Central memory CD8-positive, alpha-beta T cell (primary cell): ENCODE measurements around the gene HECTD4.
"Not testable (repeated sequence)": the region's sequence is repeated elsewhere in the genome, so short reads cannot be mapped to it uniquely, and the experiment has no call there.

ENCODE experiments used
- ATAC-seq: fragments of 150-1000 bp; cut with Tn5 transposase; replicated peaks from 2 replicates; pipeline ENCODE4 v1.10.0; 2022; ENCODE audit warnings: mild to moderate bottlenecking, moderate FRiP score, moderate number of reproducible peaks; ENCODE audit not compliant: poor library complexity, severe bottlenecking; ENCODE audit errors: extremely low read depth
- DNase-seq, 2 donors: peaks; one replicate each; pipeline ENCODE4 v3.0.0; 2021; ENCODE audit warnings: low spot score in 2 of 2
- H3K27ac Mint-ChIP-seq: one replicate; pipeline ENCODE4 v1.8.0; 2022; ENCODE audit warnings: low read depth, mild to moderate bottlenecking, moderate library complexity, mixed read lengths
- H3K27me3 Mint-ChIP-seq: one replicate; pipeline ENCODE4 v1.8.0; 2022; ENCODE audit warnings: mixed read lengths
- H3K36me3 Mint-ChIP-seq: one replicate; pipeline ENCODE4 v1.8.0; 2022; ENCODE audit warnings: mild to moderate bottlenecking, moderate library complexity, mixed read lengths; ENCODE audit not compliant: insufficient read depth
- H3K4me1 Mint-ChIP-seq: one replicate; pipeline ENCODE4 v1.8.0; 2022; ENCODE audit warnings: mixed read lengths
- H3K4me3 Mint-ChIP-seq: one replicate; pipeline ENCODE4 v1.8.0; 2022; ENCODE audit warnings: mild to moderate bottlenecking, moderate library complexity, mixed read lengths
- H3K9me3 Mint-ChIP-seq: one replicate; pipeline ENCODE4 v1.8.0; 2022; ENCODE audit warnings: mixed read lengths

Gene HECTD4

GRCh38 chr12:112115259-112116045 lies 266.8 kb downstream of the HECTD4 start:
- ATAC-seq (no peak), DNase-seq (no peak)
- no peak overlapping the region for H3K27ac Mint-ChIP-seq
- peaks cover 5% of the 10 kb centered on the region for H3K4me1 Mint-ChIP-seq
- H3K36me3 Mint-ChIP-seq, result no peaks in the 10 kb centered on the region
- no peaks in the 10 kb centered on the region for H3K9me3 Mint-ChIP-seq
- peaks cover 2% of the 10 kb centered on the region for H3K27me3 Mint-ChIP-seq
- H3K4me3 Mint-ChIP-seq, result no peak overlapping the region

- H3K27me3 Mint-ChIP-seq, result no peaks in the 10 kb centered on the region
- no peak overlapping the region for H3K4me3 Mint-ChIP-seq
- H3K27ac Mint-ChIP-seq, result no peak overlapping the region
- H3K36me3 Mint-ChIP-seq, result peaks cover 10% of the 10 kb centered on the region
- ATAC-seq (no peak), DNase-seq (no peak)
- H3K4me1 Mint-ChIP-seq, result peaks cover 13% of the 10 kb centered on the region
- no peaks in the 10 kb centered on the region for H3K9me3 Mint-ChIP-seq
Measured at GRCh38 chr12:112112409-112113133, 269.7 kb downstream of the HECTD4 start.

GRCh38 chr12:112111931-112112330 lies 270.3 kb downstream of the HECTD4 start:
- Mint-ChIP-seq H3K4me3 (no peak overlapping the region), H3K4me1 (peaks cover 19% of the 10 kb centered on the region), H3K36me3 (peaks cover 13% of the 10 kb centered on the region), H3K27ac (no peak overlapping the region), H3K27me3 (no peaks in the 10 kb centered on the region), H3K9me3 (no peaks in the 10 kb centered on the region)
- DNase-seq (no peak), ATAC-seq (no peak)

GRCh38 chr12:112110787-112111662 lies 271.2 kb downstream of the HECTD4 start:
- not testable (repeated sequence) for ATAC-seq, H3K27me3 Mint-ChIP-seq, H3K27ac Mint-ChIP-seq, DNase-seq, H3K9me3 Mint-ChIP-seq, H3K4me3 Mint-ChIP-seq
- Mint-ChIP-seq H3K36me3 (peaks cover 13% of the 10 kb centered on the region), H3K4me1 (peaks cover 21% of the 10 kb centered on the region)
